Stimulated activated CD4-positive, alpha-beta T cell treated with anti-CD3 and anti-CD28 coated beads, Interleukin-4, amount 100 ng/mL, for 48 hours (primary cell): ENCODE data around the gene VAV2.
"Not testable (repeated sequence)": the region's sequence is repeated elsewhere in the genome, so short reads cannot be mapped to it uniquely, and the experiment has no call there.

Experiments
- DNase-seq, 2 donors: peaks; one replicate each; pipeline ENCODE4 v3.0.0-alpha.2; 2020; ENCODE audit warnings: low read depth in 2 of 2

VAV2 gene

DNA sequence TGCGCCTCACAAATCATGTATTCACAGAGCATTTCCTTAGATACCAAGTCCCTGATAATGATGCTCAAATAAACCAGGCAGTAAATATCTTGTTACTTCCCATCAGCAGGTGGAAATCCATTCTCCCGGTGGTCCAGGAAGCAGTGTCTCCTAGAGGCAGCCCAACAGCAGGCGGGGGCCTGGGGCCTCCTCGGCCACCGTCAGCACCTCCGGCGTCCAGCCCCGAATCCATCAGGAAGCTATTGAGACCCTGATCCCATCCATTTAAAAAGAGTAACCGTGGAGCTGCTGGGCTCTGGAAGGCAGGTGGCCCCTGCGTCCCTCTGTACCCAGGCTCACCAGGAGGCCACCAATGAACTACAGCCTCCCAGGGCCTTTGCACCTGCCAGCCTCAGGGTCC lies 54.0 kb downstream of the VAV2 start:
- no peak for DNase-seq

DNA sequence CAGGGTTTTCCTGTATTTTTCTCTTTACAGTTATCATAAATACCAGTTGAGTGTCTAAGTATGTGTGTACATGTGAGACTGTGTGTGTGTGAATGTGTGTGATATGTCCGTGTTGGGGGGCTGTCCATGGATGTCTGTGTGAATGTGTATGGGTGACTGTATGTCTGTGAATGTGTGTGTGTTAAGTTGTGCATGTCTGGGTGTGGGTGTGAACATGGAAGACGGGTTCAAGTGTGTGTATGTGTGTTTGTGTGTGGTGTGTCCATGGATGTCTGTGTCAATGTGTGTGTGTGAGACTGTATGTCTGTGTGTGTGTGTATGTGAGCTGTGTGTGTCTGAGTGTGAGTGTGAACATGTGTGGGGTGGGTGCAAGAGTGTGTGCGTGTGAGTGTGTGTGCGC lies 55.0 kb downstream of the VAV2 start:
- DNase-seq: no peak

DNA sequence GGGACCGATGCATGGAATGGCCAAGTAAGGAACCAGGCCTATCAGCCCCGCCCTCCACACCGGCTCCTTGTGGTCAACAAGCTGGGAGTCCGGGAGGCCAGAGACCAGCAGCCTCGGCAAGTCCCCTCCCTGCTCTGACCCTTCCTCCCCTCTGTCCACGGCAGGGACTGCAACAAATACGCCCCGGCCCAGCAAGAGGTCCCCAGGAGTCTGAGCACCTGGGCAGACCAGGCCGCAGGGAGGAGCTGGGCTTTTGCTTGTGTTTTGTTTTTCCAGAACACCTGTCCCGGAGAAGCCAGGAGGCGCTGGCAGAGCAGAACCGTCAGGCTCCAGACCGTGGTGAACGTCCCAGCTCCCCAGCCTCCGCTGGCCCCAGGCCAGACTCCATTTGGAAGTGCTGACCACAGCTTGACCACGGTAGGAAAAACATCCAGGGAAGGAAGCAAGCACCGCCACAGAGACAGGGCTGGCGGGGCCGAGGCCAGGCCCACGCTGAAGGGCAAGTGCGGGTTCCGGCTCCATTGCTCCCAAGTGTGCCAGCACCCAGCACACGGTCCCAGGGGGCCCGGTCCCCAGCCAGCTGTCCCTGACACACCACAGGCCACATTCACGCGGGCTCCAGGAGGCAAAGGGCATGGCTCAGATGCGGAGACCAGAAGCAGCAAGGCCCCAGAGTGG lies 56.7 kb downstream of the VAV2 start:
- no peak for DNase-seq

GRCh38 chr9:133934482-133935232 lies 57.5 kb downstream of the VAV2 start:
- no peak for DNase-seq

- no peak for DNase-seq
Observed at GRCh38 chr9:133933426-133934026, 58.6 kb downstream of the VAV2 start.

GRCh38 chr9:133932633-133933032 lies 59.5 kb downstream of the VAV2 start:
- DNase-seq: no peak

DNA sequence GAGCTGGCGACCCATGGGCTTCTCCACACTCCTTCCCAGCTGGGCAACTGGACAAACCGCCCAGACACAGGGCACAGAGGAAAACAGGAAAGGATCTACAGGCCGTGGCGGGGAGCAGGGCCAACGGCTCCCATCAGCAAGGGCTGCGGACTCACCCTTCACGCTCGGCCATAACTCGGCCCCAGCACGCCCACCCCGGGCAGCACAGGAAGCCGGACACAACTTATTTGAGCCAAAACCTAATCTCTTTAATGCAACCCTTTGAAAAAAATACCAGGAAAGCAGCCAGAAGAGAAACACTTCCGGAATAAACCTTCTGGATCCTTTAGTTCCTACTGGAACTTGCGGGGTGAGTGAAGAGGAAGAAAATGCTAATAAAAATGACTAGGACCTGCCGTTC lies 59.9 kb downstream of the VAV2 start:
- DNase-seq: no peak

DNA sequence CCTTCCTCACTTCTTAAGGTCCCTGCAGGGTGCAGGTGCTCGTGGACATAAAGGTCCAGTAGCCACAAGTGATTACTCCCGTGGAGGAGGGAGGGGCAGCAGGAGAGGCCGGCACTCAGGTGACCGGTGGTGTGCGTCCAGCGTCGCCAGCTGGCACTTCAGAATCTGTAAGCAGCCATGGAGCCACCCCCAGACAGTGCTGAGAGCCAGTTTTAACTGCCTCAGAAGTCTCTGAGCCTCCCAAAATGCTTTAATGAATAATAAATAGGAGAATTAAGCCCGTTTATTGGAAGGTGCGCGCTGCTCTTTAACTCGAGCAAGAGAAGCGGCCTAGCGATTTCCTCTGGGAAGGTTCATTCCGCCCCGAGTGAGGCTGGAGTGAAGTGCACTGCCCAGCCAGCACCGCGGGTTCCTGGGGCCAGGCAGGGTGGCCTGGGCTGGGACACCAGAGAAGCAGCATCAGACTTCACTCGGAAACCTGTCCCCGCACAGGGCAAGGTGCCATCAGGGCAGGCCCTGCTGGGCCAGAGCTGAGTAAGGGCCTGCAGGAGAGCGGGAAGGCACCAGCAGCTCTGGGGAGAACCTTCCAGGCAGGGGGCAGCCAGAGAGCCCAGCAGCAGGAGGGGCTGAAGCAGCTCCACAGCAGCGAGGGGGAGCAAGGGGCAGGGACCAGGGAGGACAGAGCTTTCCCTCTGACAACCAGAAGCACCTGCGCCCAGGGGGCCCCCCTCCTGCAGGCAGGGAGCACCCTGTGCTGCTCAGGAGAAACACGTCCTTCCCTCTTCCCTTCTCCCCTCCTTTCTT lies 61.2 kb downstream of the VAV2 start:
- DNase-seq: no peak

DNA sequence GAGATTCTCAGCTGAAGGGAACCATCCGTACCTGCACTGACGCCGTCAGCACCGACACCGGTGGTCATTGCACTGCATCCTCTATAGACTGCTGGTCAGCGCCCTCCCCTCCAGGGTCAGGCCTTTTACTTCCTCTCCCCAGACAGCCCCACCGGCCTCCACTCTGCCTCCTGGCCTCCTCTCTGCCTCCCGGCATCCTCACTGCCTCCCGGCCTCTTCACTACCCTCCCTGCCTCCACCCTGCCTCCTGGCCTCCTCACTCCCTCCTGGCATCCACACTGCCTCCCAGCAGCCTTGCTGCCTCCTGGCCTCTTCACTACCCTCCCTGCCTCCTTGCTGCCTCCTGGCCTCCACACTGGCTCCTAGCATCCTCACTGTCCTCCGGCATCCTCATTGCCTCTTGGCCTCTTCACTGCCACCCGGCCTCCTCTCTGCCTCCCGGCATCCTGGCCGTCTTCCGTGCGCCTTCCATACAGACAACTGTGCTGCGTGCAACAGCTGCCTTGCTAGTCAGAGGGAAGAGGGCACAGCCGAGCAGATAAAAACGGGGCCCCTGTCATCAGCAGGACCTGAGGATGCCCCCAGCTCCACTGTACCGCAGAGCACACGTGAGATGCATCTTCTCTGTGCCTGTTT lies 62.0 kb downstream of the VAV2 start:
- no peak for DNase-seq

DNA sequence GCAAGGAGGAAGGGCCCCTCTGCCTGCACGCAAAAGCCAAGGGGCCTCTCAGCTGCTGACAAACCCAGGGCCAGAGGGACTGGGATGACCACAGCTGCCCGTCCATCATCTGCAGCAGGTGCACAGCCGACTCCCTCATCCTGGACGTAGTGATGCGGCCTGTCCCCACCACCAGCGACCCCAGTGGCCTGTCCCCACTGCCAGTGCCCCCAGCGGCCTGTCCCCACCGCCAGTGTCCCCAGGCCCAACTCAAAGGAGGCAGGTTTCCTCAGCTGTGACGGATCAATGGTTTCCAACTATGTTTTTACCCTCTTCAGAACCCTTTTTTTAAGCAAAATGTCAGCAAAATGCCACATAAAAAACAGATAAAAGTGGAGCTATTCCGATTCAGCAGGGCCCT lies 62.5 kb downstream of the VAV2 start:
- DNase-seq: no peak

DNA sequence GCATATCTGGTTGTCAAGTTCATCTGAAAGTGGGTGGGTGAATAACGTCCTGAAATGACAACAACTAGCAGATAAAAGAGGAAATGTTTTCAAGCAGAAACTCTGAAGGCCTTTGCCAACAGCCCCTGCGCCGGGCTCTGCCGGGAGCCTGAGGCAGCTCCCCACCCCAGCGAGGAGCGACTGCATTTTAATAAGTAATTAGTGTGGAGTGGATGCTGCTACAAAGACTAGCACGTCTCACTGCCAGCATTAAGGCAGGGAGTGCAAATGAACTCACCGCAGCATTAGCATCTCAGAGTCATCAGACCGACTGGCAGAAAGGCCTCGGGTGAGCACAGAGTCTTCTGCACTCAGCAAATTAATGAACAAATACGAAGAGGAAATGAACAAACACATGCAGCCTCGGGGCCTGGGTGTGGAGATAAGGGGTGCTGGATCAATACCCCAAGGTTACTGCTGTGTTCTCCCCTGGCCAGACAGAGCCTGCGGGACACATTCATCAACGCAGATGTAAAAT lies 63.8 kb downstream of the VAV2 start:
- DNase-seq: no peak

- no peak for DNase-seq
Observed at GRCh38 chr9:133927041-133927440, 65.1 kb downstream of the VAV2 start.

DNA sequence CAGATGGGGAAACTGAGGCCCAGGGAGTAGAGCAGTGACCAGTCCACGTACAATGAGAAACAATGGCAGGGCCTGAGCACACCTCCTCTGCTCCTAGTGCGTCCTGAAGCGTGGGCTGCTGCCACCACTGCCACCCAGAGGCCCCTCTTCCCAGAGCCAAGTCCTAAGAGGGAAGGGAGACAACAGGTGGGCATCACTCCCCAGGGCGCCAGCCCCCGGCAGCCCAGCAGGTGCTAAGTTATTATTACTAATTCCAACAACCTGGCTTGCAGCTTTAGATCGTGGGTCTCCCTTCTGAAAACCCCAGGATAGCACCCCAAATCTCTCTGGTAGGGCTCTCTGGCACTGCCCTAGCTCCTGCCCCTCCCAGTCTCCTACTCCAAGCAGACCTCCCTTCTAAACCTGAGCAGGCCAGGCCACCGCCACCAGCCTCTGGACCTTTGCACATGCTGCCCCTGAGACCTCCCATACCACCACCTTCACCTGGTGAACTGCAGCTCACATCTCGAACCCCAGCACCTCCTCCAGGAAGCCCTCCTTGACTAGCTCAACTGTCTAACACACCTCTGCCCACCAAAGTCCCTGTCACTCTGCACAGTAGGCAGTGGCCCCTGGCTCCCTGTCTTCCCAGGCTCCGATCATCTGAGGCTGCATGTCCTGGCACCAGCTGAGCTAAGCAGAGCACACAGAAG lies 65.8 kb downstream of the VAV2 start:
- no peak for DNase-seq

- no peak for DNase-seq
Observed at GRCh38 chr9:133924453-133924852, 67.7 kb downstream of the VAV2 start.

- DNase-seq: not testable (repeated sequence)
Observed at GRCh38 chr9:133923608-133924007, 68.5 kb downstream of the VAV2 start.

DNA sequence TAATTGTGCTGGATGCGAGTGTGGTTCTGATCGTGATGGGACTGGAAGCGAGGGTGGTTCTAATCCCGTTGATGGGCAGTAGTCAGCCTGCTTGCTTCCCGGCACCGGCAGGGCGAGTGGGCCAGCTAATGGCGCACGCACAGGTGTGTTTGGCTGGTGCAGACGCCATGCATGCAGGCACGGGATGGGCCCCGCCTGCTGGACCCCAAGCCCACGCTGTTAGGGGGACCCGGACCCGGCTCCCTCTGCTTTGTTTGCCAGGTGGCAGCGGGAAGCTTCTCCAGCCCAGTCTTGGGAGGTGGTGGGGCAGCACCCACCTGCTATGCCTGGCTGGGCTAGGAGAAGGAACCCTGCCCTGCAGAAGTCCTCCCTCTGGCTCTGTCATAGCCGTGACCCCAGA lies 70.3 kb downstream of the VAV2 start:
- DNase-seq: no peak

DNA sequence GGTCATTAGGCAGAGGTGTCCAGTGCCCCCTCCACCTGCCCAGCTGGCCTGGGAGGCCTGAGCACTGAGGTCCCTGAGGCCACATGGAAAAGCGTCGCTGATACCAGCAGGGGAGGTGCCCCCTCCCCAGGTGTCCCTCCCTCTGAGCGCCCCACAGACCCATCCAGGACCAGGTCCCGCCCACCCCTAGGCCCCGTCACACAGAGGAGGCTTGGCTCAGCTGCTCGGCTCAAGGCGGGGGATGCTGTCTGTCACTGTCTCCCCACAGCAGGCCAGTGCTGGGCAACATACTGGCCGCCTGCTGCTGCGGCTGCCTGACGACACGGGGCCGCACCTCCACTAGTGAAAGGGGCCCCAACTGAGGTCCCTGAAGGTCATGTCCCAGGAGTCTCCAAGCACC lies 71.7 kb downstream of the VAV2 start:
- no peak for DNase-seq

- DNase-seq: no peak
Observed at GRCh38 chr9:133919253-133920115, 72.6 kb downstream of the VAV2 start.

DNA sequence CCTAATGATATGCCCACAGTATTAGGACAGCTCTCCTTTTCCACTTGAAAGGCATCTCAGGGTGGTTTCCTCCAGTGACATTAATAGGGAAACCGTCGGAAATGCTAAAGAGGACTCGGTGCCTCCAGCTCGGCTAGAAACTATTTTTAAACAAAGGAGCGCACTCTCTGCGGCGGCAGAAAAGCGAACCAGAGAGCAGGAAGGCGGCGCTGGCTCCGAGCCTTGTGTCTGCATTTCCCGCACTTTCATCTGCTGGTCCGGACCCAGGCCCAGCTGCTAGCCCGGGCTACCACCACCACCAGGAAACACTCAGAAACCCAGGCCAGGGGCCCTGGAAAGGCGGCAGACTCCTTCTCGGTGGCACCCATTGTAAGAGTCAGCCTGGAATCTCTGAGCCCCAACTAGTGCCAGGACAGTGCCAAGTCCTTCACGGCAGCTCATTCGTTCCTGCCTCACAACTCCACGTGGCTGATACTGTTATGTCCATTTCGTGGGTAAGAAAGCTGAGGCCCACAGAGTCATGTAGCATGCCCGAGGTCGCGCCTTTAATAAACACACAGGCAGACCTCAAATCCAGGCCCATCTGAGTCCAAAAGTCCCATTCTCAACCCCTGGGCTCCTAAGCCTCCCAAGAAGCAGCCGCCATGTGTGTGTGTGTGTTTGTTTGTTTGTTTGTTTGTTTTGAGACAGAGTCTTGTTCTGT lies 73.9 kb downstream of the VAV2 start:
- DNase-seq: no peak
